OCI-LY7 (cell line): ENCODE data around the gene KIAA0586.

Experiments used
- EZH2phosphoT487 ChIP-seq: fragments of 200-600 bp; sonication (generic); IDR thresholded peaks from 2 replicates; pipeline ENCODE4 v1.6.1; 2018; ENCODE audit warnings: low read depth, borderline replicate concordance, mild to moderate bottlenecking, mixed run types, antibody characterized with exemption, low read length, moderate library complexity, mixed read lengths
- TF ChIP-seq, protein P1 (sequence below): fragments of 200-600 bp; sonication (generic); conservative IDR thresholded peaks from 2 replicates; pipeline ENCODE4 v1.5.1; 2014; ENCODE audit warnings: mild to moderate bottlenecking, antibody characterized with exemption, low read length, moderate library complexity, mixed read lengths

GRCh38 chr14:58464652-58465051 lies 37.1 kb downstream of the KIAA0586 start:
- TF ChIP-seq, protein P1, sequence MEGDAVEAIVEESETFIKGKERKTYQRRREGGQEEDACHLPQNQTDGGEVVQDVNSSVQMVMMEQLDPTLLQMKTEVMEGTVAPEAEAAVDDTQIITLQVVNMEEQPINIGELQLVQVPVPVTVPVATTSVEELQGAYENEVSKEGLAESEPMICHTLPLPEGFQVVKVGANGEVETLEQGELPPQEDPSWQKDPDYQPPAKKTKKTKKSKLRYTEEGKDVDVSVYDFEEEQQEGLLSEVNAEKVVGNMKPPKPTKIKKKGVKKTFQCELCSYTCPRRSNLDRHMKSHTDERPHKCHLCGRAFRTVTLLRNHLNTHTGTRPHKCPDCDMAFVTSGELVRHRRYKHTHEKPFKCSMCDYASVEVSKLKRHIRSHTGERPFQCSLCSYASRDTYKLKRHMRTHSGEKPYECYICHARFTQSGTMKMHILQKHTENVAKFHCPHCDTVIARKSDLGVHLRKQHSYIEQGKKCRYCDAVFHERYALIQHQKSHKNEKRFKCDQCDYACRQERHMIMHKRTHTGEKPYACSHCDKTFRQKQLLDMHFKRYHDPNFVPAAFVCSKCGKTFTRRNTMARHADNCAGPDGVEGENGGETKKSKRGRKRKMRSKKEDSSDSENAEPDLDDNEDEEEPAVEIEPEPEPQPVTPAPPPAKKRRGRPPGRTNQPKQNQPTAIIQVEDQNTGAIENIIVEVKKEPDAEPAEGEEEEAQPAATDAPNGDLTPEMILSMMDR, result no peak
- no peak for TF ChIP-seq EZH2phosphoT487
